AG09309 (cell line): ENCODE results near the gene GLB1L3.
"Not testable (repeated sequence)": the region's sequence is repeated elsewhere in the genome, so short reads cannot be mapped to it uniquely, and the experiment has no call there.

Source experiments
- DNase-seq: peaks from one replicate; pipeline ENCODE4 v3.0.0-alpha.2; 2010; ENCODE audit warnings: low read depth
- H3K4me3 ChIP-seq: 2 replicates; pipeline ENCODE4 v1.5.1; 2011; ENCODE audit warnings: mild to moderate bottlenecking, low read depth, low read length, moderate library complexity; ENCODE audit not compliant: control insufficient read depth
- TF ChIP-seq, protein P1 (sequence below): IDR thresholded peaks from 2 replicates; pipeline ENCODE4 v1.5.1; 2011; ENCODE audit warnings: mild to moderate bottlenecking, low read depth, low read length, inconsistent platforms; ENCODE audit not compliant: insufficient read depth, control insufficient read depth; ENCODE audit errors: missing control alignments

Gene GLB1L3

DNA sequence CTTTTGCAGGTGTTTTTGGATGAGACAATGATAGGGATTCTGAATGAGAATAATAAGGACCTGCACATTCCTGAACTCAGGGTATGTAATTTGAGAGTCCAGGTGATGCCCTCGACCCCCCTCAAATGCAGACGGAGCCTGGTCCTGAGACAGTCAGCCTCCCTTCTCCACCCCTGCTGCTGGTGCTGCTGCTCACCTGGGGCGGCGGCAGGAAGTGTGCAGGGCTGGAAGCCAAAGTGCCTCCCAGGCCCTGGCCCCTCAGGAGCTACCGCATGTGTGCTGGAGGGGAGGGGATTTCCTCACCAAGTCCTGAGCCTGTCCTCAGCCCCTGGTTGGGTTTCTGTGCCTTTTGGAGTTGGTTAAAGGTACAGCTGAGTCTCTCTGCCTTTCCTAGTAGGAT is 36.6 kb downstream of the GLB1L3 start:
- TF ChIP-seq, protein P1, sequence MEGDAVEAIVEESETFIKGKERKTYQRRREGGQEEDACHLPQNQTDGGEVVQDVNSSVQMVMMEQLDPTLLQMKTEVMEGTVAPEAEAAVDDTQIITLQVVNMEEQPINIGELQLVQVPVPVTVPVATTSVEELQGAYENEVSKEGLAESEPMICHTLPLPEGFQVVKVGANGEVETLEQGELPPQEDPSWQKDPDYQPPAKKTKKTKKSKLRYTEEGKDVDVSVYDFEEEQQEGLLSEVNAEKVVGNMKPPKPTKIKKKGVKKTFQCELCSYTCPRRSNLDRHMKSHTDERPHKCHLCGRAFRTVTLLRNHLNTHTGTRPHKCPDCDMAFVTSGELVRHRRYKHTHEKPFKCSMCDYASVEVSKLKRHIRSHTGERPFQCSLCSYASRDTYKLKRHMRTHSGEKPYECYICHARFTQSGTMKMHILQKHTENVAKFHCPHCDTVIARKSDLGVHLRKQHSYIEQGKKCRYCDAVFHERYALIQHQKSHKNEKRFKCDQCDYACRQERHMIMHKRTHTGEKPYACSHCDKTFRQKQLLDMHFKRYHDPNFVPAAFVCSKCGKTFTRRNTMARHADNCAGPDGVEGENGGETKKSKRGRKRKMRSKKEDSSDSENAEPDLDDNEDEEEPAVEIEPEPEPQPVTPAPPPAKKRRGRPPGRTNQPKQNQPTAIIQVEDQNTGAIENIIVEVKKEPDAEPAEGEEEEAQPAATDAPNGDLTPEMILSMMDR, result no peak
- no peak for DNase-seq
- H3K4me3 ChIP-seq, result no peak overlapping the region

DNA sequence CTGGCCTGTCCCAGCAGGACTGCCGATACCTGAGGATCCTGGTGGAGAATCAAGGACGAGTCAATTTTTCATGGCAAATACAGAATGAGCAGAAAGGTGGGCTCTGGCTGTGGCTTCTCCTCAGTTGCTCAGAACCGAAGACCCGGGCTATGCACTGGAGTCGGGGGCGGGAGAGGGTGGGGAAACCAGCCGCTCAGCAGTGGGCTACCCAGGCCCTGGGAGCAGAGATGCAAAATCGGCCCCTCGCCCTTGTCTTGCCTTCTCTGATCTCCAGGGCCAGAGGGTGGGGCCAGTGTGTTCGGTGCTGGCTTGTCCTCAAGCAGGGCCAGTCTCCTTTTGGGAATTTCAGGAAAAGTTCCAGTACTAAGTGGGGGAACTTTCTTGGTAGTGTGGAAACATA is 37.2 kb downstream of the GLB1L3 start:
- DNase-seq, result no peak
- no peak overlapping the region for H3K4me3 ChIP-seq
- TF ChIP-seq, protein P1, result no peak

DNA sequence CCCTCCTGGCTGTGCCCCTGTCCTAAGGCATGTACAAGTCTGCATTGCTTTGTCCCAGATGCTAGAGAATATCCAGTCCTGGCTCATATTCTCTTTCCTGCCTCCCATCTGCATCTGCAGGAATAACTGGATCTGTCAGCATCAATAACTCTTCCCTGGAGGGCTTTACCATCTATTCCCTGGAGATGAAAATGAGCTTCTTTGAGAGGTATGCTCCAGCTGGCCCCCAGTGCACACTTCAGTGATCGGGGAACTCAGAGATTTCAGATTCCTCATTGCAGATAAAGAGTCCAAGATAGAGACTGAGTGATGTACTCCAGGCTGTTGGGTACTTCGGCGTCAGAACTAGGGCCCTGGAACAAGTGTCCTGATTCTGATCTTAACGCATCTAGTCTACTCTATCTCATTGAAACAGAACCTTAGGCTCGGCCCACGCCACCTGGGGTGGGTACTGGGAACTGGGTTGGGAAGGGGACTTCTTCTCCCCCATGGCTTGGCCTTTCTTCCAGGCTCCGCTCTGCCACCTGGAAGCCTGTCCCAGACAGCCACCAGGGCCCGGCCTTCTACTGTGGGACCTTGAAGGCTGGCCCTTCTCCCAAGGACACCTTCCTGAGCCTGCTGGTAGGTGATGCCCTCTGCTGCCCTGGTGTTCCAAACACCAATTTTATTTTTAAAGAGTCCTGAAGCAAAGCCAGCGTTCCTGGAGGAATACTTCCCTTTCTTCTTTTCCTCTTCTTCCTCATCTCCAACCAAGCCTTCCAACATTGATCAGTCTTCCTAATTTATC is 37.8 kb downstream of the GLB1L3 start:
- DNase-seq, result no peak
- H3K4me3 ChIP-seq, result no peak overlapping the region
- TF ChIP-seq, protein P1, result no peak

DNA sequence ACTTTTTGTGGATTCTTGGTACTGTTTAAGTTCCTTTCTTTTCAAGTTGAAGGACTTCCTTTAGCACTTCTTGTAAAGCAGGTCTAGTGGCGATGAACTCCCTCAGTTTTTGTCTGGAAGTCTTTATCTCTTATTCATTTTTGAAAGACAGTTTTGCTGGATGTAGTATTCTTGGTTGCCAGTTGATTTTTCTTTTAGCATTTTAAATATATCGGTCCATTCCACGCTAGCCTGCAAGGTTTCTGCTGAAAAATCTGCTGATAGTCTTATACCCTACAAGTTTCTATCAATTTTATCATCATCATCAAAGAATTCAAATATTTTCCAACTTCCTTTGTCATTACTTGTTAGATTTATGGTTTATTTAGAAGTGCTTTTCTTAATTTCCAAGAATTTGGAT is 40.9 kb downstream of the GLB1L3 start:
- TF ChIP-seq, protein P1, result no peak
- no peak for DNase-seq
- H3K4me3 ChIP-seq, result no peak overlapping the region

DNA sequence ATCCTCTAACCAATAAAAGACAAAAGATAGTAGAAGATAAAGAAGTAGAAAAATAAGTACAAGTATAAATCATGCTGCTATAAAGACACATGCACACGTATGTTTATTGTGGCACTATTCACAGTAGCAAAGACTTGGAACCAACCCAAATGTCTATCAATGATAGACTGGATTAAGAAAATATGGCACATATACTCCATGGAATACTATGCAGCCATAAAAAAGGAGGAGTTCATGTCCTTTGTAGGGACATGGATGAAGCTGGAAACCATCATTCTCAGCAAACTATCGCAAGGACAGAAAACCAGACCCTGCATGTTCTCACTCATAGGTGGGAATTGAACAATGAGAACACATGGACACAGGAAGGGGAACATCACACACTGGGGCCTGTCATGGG is 45.2 kb downstream of the GLB1L3 start:
- H3K4me3 ChIP-seq, DNase-seq: not testable (repeated sequence)

DNA sequence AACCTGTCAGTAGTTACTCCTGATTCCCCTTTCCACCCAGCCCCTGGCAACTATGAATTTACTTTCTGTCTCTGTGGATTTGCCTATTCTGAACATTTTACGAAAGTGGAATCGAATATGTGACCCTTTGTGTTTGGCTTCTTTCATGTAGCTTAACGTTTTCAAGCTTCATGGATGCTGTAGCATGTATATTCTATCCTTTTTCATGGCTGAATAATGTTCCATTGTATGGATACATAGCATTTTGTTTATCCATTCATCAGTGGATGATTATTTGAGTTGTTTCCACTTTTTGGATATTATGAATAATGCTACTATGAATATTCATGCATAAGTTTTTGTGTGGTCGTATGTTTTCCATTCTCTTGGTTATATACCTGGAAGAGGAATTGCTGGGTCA is 46.4 kb downstream of the GLB1L3 start:
- no peak overlapping the region for H3K4me3 ChIP-seq
- TF ChIP-seq, protein P1, result no peak
- no peak for DNase-seq

DNA sequence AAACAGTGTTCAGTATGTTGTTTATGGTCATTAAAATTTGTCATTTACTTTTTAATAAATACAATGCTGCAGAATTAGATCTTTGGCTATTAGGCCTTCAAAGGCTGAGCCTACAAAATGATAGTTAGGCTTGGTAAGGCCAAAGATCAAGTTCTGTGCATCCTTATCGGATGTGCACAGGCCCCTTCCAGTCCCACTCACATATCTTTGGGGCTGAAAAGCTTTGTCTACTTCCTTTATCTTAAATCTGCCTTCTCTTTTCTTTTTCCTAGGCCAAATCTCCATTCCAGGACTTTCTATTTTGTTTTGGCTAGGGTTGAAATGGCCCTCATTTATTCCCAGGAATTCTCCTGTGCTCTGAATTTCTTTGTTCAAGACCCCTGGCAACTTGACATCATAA is 52.3 kb downstream of the GLB1L3 start:
- no peak overlapping the region for H3K4me3 ChIP-seq

More for the DNA sequence above, 52.3 kb downstream of the GLB1L3 start:
- TF ChIP-seq, protein P1, result no peak
- DNase-seq, result no peak
